ENCODE measurements around the gene PPM1K.
"Not testable (repeated sequence)": the region's sequence is repeated elsewhere in the genome, so short reads cannot be mapped to it uniquely, and the experiment has no call there.

The PPM1K gene

GRCh38 chr4:88284439-88285234, at the start of gene PPM1K:
PPM1K (minus strand) TSS chr4:88284561; CDS start chr4:88278583, 5,978 bp downstream.
- DNase-seq: peak; percentile 77 to 96

GRCh38 chr4:88333741-88334405, 49.5 kb upstream of the PPM1K start:
- no peak for DNase-seq

GRCh38 chr4:88327665-88328064, 43.3 kb upstream of the PPM1K start:
- DNase-seq: no peak

- no peak for DNase-seq
Observed at GRCh38 chr4:88320780-88321373, 36.5 kb upstream of the PPM1K start.

- no peak for DNase-seq
Observed at GRCh38 chr4:88320224-88320779, 35.9 kb upstream of the PPM1K start.

GRCh38 chr4:88318751-88319350, 34.5 kb upstream of the PPM1K start:
- no peak for DNase-seq

GRCh38 chr4:88315460-88316017, 31.2 kb upstream of the PPM1K start:
- no peak for DNase-seq

GRCh38 chr4:88313088-88313624, 28.8 kb upstream of the PPM1K start:
- not testable (repeated sequence) for DNase-seq

- no peak for DNase-seq
Observed at GRCh38 chr4:88308587-88308986, 24.2 kb upstream of the PPM1K start.

- no peak for DNase-seq
Observed at GRCh38 chr4:88297725-88298454, 13.5 kb upstream of the PPM1K start.

GRCh38 chr4:88297212-88297516, 12.8 kb upstream of the PPM1K start:
- no peak for DNase-seq

GRCh38 chr4:88296413-88297211, 12.3 kb upstream of the PPM1K start:
- DNase-seq: no peak

- no peak for DNase-seq
Observed at GRCh38 chr4:88295656-88296055, 11.3 kb upstream of the PPM1K start.

- no peak for DNase-seq
Observed at GRCh38 chr4:88291003-88291402, 6.6 kb upstream of the PPM1K start.

GRCh38 chr4:88286897-88287296, 2.5 kb upstream of the PPM1K start:
- no peak for DNase-seq

- DNase-seq: no peak
Observed at GRCh38 chr4:88285235-88285653, 883 bp upstream of the PPM1K start.

GRCh38 chr4:88283661-88284438, 511 bp downstream of the PPM1K start:
- peak in 1 of 2 experiments; percentile 25 for DNase-seq

GRCh38 chr4:88280228-88280795, 4.0 kb downstream of the PPM1K start:
- no peak for DNase-seq

- no peak for DNase-seq
Observed at GRCh38 chr4:88277711-88278225, 6.6 kb downstream of the PPM1K start.

Data from NCI-H446 (cell line).